NOMO-1 treated with dmso at 0.1 percent for 144 hours (cell line): ENCODE data around the gene GABARAPL1.
A peak's percentile ranks its signal among the peaks of the same experiment; 100 is the strongest.
"Not testable (repeated sequence)": the region's sequence is repeated elsewhere in the genome, so short reads cannot be mapped to it uniquely, and the experiment has no call there.

ENCODE experiments used
- DNase-seq: peaks from one replicate; lab custom pipeline; 2025; ENCODE audit not compliant: unreplicated experiment; lab: John Stamatoyannopoulos, UW

The GABARAPL1 gene

DNA sequence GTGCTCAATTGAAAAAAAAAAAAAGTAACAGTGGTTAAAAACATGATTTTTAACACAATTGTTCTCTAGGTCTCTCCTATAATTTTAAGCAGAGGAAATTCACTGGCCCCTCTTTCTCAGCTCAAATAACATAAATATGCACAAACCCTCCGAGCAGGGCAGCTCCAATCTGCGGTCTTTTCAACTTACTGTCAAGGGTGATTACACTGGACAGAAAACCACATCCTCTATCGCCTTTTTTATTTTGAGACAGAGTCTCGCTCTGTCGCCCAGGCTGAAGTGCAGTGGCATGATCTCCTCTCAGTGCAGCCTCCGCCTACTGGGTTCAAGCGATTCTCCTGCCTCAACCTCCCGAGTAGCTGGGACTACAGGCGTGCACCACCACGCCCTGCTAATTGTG lies 16.5 kb upstream of the GABARAPL1 start:
- DNase-seq, result peak; percentile 16

DNA sequence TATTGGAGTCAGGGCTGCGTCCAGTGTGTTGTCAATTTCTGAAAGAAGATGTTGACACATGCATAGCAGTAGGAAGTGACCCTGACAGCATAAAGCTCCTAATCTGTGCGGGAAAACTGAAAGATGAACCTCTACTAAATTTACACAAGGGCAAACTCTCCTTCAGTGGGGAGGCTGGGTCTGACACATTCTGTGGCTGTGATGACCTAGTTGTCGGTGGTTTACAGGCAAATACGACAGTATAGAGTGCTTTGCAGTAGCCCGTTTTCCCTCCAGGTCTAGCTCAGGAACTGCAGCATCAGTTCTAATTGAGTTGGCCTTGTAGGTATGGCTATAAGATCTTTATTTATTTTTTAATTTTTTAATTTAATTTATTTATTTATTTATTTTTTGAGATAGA lies 14.8 kb upstream of the GABARAPL1 start:
- DNase-seq, result no peak

DNA sequence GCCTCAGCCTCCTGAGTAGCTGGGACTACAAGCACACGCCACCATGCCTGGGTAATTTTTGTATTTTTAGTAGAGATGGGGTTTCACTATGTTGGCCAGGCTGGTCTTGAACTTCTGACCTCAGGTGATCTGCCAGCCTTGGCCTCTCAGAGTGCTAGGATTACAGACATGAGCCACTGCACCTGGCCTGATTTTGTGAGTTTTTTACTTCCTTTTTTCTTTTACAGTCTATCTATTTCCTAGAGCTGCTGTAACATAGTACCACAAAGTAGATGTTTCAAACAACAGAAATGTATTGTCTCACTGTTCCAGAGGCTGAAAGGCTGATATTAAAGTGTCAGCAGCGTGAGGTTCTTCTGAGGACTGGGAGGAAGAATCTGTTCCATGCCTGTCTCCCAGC lies 8.2 kb upstream of the GABARAPL1 start:
- not testable (repeated sequence) for DNase-seq

DNA sequence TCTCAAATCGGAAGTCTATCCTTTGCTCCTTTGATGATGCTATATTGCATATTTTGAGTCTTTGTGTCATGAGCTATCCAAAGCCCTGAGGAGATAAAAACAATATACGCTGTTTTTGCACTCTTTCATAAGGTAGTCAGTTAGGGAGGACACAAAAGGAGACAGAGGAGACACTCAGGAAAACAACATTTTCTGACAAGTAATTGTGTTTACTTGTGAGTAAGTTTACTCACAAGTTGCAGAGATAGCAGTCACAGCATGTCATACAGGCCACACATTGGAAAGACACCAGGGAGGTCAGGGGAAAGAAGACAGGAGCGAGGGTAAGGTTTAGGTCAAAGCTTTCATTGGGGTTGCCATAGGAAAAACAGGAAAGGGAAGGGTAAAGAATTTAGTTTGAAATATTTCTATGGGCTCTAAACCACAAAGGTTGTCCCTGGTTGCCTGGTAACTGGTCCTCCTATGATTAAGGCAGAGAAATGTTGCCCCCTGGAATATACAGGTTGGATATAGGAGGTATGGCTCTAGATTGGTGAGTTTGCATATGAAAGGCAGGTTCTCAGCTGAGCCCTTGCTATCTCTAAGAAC lies 7.4 kb upstream of the GABARAPL1 start:
- DNase-seq, result no peak

DNA sequence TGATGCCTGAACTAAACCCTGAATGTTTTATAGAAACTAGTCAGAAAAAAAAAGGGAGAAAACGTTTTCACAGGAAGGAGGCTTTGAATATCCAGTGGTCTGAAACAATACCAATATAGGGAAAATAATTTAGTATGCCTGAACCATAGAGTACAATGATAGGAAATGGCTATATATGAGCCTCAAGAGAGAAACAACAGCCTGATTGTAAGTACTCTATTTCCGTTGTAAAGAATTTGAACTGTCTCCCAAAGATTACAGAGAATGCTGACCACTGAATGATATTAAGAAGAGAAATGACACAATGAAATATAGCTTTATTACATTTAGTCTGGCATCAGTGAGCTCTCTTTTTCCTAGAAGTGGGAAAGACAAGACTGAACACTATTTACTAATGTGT lies 5.5 kb upstream of the GABARAPL1 start:
- DNase-seq, result no peak

DNA sequence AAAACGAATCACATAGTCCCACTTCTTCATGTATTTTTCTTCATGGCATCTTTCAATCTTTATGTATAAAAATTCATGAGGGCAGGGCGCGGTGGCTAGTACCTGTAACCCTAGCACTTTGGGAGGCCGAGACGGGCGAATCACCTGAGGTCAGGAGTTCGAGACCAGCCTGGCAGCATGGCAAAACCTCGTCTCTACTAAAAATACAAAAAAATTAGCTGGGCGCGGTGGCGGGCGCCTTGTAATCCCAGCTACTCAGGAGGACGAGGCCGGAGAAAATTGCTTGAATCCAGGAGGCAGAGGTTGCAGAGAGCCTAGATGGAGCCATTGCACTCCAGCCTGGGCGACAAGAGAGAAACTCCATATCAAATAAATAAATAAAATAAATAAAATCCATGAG lies 2.5 kb upstream of the GABARAPL1 start:
- no peak for DNase-seq

DNA sequence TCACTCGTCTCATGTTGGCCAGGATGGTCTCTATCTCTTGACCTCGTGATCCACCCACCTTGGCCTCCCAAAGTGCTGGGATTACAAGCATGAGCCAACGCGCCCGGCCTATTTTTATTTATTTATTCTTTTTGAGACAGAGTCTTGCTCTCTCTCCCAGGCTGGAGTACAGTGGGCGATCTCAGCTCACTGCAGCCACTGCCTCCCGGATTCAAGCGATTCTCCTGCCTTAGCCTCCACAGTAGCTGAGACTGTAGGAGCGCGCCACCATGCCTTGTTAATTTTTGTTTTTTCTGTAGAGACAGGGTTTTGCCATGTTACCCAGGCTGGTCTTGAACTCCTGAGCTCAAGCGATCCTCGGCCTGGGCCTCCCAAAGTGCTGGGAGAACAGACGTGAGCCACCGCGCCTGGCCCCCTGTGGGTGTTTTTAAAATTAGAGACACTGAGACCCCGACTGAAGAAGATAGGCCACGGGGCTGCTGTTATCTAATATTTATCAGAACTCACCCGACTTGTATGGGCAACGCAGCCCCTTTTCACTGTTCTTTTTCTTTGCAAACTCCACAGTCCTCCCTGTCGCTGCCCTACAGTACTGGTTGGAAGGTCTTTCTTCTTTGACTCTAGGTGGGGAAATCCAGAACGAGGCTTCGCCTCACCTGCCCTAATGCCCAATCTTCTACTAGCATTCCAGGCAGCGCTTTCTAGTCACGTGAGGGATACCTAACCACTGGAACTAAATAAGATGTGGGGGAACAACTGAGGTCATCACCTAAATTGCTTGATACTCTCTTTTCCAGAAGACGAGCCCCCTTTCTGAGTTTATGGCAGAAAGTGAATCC lies 1.4 kb upstream of the GABARAPL1 start:
- no peak for DNase-seq

DNA sequence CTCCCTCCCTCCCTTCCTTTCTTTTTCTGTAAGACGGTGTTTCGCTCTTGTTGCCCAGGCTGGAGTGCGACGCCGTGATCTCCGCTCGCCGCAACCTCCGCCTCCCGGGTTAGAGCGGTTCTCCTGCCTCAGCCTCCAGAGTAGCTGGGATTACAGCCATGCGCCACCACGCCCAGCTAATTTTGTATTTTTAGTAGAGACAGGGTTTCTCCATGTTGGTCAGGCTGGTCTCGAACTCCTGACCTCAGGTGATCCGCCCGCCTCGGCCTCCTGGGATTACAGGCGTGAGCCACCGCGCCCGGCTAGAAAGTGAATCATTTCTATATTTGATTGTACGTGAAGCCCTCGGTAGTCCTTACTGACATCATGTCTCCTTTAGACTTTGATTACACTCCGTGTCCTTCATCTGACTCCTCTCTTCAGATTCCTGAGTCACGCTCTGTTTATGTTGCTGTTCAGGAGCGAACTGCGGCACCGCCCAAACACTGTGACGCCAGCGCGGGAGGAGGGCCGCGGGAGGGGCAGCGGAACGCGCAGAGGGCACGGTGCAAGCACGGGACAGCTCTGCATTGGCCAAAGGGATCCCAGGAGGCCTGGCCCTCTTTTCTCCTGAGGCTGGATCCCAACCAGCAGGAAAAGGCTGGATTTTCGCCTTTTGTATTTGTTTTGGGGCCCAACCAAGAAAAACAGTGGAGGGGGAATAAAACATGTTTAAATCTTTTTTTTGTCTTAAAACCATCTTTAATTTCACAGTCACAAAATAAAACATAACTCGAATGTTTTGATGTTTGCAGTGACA lies 538 bp upstream of the GABARAPL1 start:
- DNase-seq, result peak; percentile 84

DNA sequence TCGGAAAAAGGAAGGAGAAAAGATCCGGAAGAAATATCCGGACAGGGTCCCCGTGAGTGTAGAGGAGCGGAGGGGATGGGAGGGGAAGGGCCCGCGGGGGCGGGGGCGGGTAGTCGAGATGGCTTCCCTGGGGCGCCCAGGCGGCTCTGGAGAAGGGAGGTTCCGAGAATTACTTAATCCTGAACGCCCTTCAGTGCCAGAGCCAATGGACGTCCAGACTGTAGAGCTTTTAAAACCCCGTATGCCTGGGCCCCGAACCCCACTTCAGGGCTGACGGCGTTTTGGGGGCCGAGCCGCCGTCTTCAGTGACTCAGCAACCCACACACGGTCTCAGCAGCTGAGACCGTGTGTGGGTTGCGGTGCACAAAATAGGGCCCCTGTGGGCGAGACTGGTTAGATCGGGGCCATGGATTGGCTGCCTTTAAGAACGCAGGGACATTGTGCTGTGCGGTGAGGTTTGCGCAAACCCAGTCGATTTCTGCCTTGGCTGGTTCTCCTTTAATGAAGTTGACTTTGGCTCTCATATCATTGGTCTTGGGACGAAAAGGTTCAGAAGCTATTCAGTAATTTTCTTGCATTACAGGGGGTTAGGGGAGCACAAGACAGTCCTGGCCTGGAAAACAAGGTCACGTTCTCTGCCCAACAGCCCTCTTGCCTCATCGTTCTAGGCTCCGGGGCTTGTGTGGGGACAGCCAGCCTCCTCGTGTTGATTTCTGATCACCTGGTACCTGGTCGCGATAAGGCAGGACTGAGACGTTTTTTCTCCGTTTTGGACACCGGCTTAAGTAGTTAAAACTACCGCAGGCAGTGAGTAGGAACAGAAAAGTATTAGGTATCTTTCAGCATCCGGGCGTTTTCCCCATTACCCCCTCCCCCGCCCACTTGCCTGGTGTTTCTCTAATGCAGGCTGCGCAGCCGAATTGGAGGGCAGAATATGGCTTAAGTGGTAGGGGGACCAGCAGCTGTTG lies 775 bp downstream of the GABARAPL1 start:
- DNase-seq, result peak; percentile 80

DNA sequence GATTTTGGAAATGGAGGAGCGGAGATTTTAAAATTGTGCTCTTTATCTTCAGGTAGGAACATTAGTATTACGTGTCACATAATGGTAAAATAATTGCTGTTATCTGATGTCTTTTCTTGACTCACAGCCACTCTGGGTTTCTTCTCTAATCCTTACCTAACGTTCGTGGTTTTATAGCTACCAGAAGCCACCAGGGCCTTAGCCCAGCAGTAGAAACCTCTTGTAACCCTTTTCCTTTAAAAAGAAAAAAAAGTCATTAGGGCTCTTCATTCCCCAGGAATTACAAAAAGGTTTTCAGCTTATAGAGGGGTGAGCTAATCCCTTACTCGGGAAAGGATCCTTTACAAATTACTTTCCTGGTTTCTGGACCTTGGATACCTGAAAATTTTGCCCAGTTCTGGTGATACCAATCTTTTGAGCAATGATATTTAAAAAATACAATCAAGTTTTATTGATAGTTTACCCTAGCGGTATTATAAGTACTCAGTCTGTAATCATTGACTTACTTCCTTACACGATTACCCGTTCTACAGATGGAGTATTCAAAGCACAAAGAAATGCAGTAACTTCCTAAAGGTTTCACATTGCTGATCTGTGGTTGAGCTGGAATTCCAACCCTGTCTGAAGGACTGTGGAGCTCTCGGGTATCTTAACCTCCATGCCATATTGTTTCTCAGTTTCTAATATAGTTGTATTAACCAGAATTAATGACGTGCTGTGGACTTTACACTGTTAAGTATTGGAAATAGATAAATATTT lies 1.6 kb downstream of the GABARAPL1 start:
- DNase-seq, result no peak

DNA sequence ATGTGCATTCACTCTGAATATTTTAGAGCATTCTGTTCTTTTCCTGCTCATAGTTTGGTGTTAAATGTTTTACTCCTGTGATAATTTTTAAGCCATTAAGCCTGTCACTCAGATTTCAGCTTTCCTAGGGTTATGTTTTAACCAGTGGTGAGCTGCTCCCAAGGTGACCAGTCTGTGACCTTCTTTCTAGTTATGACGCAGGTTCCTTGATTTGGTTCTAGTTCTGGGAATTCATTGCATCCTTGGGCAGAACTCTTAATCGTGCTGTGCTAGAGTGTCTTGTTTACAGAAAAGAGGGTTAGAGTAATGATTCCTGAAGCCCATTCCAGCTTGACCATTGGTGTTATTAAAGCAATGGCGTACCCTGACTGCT lies 2.2 kb downstream of the GABARAPL1 start:
- no peak for DNase-seq

DNA sequence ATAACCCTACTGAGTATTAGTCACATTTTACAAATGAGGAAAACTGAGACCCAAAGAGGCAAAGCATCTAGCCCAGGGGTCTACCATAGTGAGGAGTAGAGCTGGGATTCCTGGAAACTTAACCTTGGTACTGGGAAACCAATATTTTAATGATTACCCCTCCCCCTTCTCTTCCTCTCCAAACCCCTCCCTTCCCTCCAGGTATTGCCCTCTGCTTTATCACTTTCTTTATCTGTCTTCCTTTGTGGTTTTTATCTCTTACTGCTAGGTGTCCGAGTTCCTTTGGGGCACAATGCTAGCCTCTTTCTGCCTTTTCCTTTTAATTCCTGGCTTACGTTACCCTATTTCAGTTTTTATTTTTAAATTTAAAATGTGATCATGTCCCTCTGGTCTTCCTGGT lies 2.8 kb downstream of the GABARAPL1 start:
- DNase-seq, result no peak

DNA sequence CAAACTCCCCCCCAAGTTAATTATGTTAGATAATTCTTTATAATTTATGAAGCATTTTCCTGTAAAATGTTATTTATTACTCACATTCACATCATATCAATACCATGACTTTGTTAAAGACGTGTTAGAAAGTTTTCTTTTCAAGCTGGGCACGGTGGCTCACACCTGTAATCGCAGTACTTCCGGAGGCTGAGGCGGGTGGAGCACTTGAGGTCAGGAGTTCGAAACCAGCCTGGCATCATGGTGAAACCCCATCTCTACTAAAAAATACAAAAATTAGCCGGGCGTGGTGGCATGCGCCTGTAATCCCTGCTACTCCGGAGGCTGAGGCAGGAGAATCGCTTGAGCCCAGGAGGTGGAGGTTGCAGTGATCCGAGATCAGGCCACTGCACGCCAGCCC lies 3.3 kb downstream of the GABARAPL1 start:
- not testable (repeated sequence) for DNase-seq

DNA sequence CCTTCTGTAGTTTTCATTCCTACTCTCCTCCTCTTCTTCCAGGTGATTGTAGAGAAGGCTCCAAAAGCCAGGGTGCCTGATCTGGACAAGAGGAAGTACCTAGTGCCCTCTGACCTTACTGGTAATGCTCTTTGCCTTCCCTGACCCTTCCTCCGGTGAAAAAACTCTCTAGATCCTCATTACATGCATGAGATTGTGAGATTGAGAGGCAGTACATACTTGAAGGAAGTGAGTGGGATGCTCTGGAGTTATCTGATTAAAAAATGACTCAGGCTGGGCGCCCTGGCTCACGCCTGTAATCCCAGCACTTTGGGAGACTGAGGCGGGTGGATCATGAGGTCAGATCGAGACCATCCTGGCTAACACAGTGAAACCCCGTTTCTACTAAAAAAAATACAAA lies 5.3 kb downstream of the GABARAPL1 start:
- no peak for DNase-seq

DNA sequence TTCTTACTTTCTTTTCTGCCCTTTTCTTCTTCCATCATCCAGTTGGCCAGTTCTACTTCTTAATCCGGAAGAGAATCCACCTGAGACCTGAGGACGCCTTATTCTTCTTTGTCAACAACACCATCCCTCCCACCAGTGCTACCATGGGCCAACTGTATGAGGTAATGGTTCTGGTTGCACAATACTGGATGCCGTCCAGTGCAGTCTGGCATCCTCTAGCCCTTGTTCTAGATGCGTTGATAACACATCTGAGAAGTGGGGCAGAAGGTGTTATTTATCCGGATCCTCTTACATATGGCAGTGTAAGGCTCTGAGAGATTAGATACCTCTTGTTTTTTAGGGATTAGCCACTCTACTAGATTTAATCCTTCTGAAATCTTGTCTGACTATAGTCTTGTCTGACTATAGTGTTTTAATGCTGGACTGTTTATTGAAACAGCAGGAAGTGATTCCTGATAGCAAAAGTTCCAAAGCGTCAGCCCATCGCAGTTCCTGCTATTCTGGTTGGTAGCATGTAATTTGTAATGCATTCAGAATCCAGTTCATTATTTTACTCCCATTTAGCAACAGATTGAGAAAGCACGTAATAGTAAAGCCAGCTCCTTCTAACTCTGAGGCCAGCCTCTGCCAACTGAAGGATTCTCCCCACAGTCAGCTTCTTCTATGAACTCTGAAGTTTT lies 7.9 kb downstream of the GABARAPL1 start:
- no peak for DNase-seq

DNA sequence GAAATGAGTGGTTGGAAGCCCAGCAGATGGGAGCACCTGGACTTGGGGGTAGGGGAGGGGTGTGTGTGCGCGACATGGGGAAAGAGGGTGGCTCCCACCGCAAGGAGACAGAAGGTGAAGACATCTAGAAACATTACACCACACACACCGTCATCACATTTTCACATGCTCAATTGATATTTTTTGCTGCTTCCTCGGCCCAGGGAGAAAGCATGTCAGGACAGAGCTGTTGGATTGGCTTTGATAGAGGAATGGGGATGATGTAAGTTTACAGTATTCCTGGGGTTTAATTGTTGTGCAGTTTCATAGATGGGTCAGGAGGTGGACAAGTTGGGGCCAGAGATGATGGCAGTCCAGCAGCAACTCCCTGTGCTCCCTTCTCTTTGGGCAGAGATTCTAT lies 9.2 kb downstream of the GABARAPL1 start:
- DNase-seq, result no peak

DNA sequence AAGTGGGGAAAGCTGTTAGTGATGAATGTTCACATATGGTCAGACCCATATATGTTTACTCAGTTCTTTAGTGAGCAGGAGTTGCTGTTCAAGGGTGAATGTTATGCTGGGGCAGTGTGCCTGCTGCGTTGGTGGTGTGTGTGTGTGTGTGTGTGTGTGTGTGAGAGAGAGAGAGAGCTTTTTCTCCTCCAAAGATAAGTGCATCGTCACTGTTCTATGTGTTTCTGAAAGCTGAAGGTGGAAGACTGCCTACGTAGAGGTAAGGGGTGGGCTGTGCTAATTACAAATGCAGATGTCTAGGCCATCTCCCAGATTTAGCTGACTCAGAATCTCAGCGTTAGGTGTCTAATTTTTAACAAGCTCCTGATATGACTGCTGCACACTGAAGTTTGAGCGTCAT lies 10.5 kb downstream of the GABARAPL1 start:
- no peak for DNase-seq

DNA sequence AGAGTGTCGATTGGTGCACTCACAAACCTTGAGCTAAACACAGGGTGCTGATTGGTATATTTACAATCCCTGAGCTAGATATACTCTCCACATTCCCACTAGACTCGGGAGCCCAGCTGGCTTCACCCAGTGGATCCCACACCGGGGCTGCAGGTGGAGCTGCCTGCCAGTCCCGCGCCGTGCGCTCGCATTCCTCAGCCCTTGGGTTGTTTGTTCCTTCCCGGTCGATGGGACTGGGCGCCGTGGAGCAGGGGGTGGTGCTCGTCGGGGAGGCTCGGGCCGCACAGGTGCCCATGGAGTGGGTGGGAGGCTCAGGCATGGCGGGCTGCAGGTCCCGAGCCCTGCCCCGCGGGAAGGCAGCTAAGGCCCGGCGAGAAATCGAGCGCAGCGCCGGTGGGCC lies 12.7 kb downstream of the GABARAPL1 start:
- not testable (repeated sequence) for DNase-seq

DNA sequence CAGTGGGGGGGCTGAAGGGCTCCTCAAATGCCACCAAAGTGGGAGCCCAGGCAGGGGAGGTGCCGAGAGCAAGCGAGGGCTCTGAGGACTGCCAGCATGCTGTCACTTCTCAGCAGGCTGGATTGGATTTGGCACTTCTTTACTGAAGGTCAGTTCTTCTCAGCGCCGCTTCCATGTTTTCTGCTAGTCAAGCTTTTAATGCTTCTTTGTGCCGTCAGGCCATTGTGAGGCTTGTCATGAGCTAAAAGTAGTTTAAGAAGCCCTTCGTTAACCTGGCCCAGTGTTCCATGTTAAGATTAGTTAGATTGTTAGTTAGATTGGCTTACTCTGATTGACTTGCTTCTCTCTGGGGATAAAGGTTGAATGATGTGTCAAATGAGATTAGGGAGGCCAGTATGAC lies 13.4 kb downstream of the GABARAPL1 start:
- no peak for DNase-seq

DNA sequence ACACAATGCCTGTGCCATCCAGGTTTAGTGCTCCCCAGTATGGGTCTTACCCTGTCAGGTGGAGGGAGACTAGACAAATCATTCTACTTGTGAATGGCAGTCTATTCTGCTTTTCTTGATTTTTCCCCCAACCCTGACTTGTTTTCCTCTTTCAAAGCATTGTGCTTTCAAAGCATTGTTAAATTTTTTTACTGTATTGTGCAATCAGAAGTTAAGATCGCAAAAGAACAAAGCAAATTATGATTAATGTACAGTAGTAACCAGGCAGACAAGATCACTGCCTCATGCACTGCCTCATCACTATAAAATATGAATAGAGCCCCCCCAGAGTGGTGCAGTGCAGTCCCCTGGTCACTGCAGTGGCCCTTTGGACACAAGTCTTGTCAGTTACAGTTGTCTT lies 14.1 kb downstream of the GABARAPL1 start:
- no peak for DNase-seq
